ENCODE results near the gene NUCB2. TPM values are rescaled to one million over a fixed set of nuclear protein-coding genes. Genes with fewer than 3 reads are reported as not detected.
"Not testable (repeated sequence)": the region's sequence is repeated elsewhere in the genome, so short reads cannot be mapped to it uniquely, and the experiment has no call there.

NUCB2 gene
- total and polyA plus RNA-seq, 9 donors: 37.9 to 74.1 (median 45.2) TPM

DNA sequence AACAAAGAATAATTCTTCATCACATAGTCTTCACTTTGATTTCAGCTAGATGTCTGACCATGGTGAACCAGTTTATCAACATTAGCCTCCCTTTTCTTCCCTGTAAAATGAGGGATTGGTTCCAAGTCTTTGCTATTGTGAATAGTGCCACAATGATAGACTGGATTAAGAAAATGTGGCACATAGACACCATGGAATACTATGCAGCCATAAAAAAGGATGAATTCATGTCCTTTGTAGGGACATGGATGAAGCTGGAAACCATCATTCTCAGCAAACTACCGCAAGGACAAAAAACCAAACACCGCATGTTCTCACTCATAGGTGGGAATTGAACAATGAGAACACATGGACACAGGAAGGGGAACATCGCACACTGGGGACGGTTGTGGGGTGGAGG lies 33.6 kb upstream of the NUCB2 start:
- H3K4me1 ChIP-seq (ENCODE audit: control insufficient read depth, insufficient read depth, low read length); DNase-seq; H3K4me3 ChIP-seq (ENCODE audit: low read length); H3K9me3 ChIP-seq (replicated peaks; ENCODE audit: control insufficient read depth, low read depth, low read length); H3K36me3 ChIP-seq (ENCODE audit: control insufficient read depth, insufficient read depth, low read length); H3K27ac ChIP-seq (ENCODE audit: low read length); H3K27me3 ChIP-seq (ENCODE audit: control insufficient read depth, insufficient read depth, low read length): not testable (repeated sequence)
- no CpG with 5 or more reads among the region's 4 CpGs for WGBS (ENCODE audit: insufficient coverage)

DNA sequence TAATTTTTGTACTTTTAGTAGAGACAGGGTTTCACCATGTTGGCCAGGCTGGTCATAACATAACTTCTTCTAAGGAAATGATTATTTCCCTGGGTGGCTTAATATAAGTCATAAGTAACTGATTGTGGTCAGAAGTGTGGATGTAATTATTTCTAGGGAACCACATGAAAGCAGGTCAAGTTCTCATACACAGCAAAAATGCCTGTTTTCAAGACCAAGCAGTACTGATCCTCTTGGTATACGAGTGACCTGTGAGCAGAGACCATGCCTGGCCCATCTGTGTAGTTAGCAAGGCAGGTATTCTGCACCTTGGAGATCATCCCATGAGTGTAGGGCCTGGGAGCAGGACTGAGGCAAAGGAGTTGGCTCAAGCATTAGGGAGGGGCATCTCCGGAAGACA lies 32.5 kb upstream of the NUCB2 start:
- Histone ChIP-seq H3K27ac (ENCODE audit: low read length) (no peak overlapping the region), H3K4me1 (ENCODE audit: control insufficient read depth, insufficient read depth, low read length) (no peaks in the 10 kb centered on the region), H3K4me3 (ENCODE audit: low read length) (no peak overlapping the region), H3K9me3 (replicated peaks; ENCODE audit: control insufficient read depth, low read depth, low read length) (no peaks in the 10 kb centered on the region), H3K27me3 (ENCODE audit: control insufficient read depth, insufficient read depth, low read length) (no peaks in the 10 kb centered on the region), H3K36me3 (ENCODE audit: control insufficient read depth, insufficient read depth, low read length) (no peaks in the 10 kb centered on the region)
- 50% methylated on average over 1 of the region's 2 CpGs for WGBS (ENCODE audit: insufficient coverage)
- no peak for DNase-seq

DNA sequence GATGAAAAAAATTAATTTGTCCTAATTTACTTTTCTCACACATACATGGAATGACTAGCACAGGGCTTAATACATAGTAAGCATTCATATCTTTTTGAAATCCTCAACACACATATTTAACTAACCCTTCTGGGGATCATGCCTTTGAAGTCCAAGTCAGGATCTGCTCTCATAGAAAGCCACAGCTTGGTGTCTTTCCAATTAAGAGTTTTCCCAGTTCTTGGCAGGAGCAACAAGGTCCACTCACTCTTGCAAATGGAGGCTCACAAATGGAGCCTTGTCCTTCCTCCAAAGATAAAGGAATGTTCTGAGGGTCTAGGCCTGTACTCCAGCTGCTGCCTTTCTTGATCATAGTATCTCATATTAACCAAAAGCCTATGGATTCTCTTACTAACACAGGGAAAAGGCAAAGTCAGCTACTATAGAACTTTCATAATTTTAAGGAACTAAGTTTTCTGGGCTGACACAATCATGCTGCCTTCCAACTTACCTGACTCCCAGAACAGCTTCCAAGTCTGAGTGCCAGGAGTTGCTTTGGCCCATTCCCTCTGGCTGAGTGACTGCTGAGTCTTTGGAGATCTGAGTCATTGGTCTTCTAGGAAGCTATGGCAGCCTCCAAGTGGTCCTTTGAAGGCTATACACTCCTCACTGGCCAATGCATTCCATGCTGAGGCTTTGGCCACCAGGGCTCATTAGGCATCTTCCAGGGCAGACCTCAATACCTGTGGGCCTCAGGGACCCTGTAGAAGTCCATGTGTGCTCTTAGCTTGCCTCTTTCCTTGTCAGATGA lies 25.8 kb upstream of the NUCB2 start:
- H3K9me3 ChIP-seq (replicated peaks; ENCODE audit: control insufficient read depth, low read depth, low read length): no peaks in the 10 kb centered on the region
- H3K4me3 ChIP-seq (ENCODE audit: low read length): no peak overlapping the region
- no peak for DNase-seq
- no peaks in the 10 kb centered on the region for H3K4me1 ChIP-seq (ENCODE audit: control insufficient read depth, insufficient read depth, low read length)
- no peaks in the 10 kb centered on the region for H3K27me3 ChIP-seq (ENCODE audit: control insufficient read depth, insufficient read depth, low read length)
- H3K36me3 ChIP-seq (ENCODE audit: control insufficient read depth, insufficient read depth, low read length): no peaks in the 10 kb centered on the region
- H3K27ac ChIP-seq (ENCODE audit: low read length): no peak overlapping the region

DNA sequence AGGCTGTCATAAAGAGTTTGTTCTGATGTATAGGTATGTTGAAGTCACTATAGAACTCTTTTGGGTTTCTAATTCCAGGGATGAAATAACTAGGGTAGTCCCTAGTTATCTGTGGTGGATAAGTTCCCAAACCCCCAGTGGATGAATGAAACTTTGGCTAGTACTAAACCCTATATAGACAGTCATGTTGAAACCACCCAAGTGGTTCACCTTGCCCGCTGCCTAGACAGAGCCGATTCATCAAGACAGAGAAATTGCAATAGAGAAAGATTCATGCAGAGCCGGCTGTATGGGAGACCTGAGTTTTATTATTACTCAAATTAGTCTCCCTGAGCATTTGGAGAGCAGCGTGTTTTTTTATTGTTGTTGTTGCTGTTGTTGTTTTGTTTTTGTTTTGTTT lies 23.8 kb upstream of the NUCB2 start:
- no peak for DNase-seq
- no peak overlapping the region for H3K27ac ChIP-seq (ENCODE audit: low read length)
- WGBS (ENCODE audit: insufficient coverage): no CpG with 5 or more reads among the region's 4 CpGs
- H3K27me3 ChIP-seq (ENCODE audit: control insufficient read depth, insufficient read depth, low read length): no peaks in the 10 kb centered on the region
- no peaks in the 10 kb centered on the region for H3K9me3 ChIP-seq (replicated peaks; ENCODE audit: control insufficient read depth, low read depth, low read length)
- H3K4me3 ChIP-seq (ENCODE audit: low read length): no peak overlapping the region
- no peaks in the 10 kb centered on the region for H3K36me3 ChIP-seq (ENCODE audit: control insufficient read depth, insufficient read depth, low read length)
- H3K4me1 ChIP-seq (ENCODE audit: control insufficient read depth, insufficient read depth, low read length): no peaks in the 10 kb centered on the region

DNA sequence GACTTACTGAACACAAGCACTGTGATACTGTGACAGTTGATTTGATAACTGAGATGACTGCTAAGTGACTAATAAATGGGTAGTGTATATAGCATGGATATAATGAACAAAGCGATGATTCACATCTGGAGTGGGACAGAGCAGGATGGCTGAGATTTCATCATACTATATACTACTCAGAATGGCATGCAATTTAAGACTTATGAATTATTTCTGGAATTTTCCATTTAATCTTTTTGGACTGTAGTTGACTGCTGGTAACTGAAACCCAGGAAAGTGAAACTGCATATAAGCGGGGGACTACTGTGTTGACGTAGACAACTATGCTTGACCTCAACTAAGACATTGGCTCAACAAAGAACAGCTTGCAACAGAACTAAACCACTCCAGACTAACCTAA lies 20.0 kb upstream of the NUCB2 start:
- Histone ChIP-seq H3K36me3 (ENCODE audit: control insufficient read depth, insufficient read depth, low read length) (no peaks in the 10 kb centered on the region), H3K4me3 (ENCODE audit: low read length) (no peak overlapping the region), H3K27me3 (ENCODE audit: control insufficient read depth, insufficient read depth, low read length) (no peaks in the 10 kb centered on the region), H3K9me3 (replicated peaks; ENCODE audit: control insufficient read depth, low read depth, low read length) (no peaks in the 10 kb centered on the region), H3K4me1 (ENCODE audit: control insufficient read depth, insufficient read depth, low read length) (no peaks in the 10 kb centered on the region), H3K27ac (ENCODE audit: low read length) (no peak overlapping the region)
- WGBS (ENCODE audit: insufficient coverage): no CpG with 5 or more reads among the region's 3 CpGs
- DNase-seq: peak; percentile 27

DNA sequence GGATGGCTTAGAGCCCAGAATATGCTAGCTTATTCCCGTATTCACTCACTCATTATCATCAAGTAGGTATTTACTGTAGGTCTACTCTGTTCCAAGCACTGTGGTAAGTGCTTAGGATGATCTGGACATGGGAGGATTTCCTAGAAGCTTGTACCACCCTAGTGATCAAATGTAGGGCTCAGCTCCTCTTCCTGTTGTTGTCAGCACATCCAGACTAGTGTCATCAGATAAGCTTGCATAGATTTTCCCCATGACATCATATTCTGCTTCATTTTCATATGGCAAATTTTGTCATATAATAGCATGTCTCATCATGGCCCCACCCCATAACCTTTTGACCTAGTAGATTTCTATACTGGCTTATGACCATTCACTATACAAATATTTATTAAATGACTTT lies 19.3 kb upstream of the NUCB2 start:
- no CpG with 5 or more reads among the region's 1 CpG for WGBS (ENCODE audit: insufficient coverage)
- Histone ChIP-seq H3K9me3 (replicated peaks; ENCODE audit: control insufficient read depth, low read depth, low read length) (no peaks in the 10 kb centered on the region), H3K27ac (ENCODE audit: low read length) (no peak overlapping the region), H3K4me3 (ENCODE audit: low read length) (no peak overlapping the region), H3K27me3 (ENCODE audit: control insufficient read depth, insufficient read depth, low read length) (no peaks in the 10 kb centered on the region), H3K36me3 (ENCODE audit: control insufficient read depth, insufficient read depth, low read length) (no peaks in the 10 kb centered on the region), H3K4me1 (ENCODE audit: control insufficient read depth, insufficient read depth, low read length) (no peaks in the 10 kb centered on the region)
- no peak for DNase-seq

DNA sequence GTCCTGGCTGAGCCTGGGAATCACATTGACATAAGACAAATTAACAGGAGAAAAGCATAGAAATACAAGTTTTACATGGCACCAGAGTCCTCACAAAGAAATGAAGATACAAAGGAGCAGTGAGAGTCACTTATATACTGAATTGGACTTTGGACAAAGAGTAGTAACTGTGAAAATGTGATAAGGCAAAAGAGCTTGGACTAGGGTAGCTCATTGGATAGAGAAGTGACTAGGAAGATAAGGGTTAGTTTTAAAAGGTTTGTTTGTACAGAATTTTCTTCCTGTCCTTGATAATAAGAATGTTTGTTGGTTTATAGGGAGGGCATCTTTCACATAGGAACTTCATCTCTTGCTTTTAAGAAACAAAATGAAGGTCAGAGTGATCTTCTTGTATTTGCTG lies 17.9 kb upstream of the NUCB2 start:
- Histone ChIP-seq H3K27ac (ENCODE audit: low read length) (no peak overlapping the region), H3K36me3 (ENCODE audit: control insufficient read depth, insufficient read depth, low read length) (no peaks in the 10 kb centered on the region), H3K9me3 (replicated peaks; ENCODE audit: control insufficient read depth, low read depth, low read length) (no peaks in the 10 kb centered on the region), H3K4me3 (ENCODE audit: low read length) (no peak overlapping the region), H3K27me3 (ENCODE audit: control insufficient read depth, insufficient read depth, low read length) (no peaks in the 10 kb centered on the region), H3K4me1 (ENCODE audit: control insufficient read depth, insufficient read depth, low read length) (no peaks in the 10 kb centered on the region)
- no peak for DNase-seq

DNA sequence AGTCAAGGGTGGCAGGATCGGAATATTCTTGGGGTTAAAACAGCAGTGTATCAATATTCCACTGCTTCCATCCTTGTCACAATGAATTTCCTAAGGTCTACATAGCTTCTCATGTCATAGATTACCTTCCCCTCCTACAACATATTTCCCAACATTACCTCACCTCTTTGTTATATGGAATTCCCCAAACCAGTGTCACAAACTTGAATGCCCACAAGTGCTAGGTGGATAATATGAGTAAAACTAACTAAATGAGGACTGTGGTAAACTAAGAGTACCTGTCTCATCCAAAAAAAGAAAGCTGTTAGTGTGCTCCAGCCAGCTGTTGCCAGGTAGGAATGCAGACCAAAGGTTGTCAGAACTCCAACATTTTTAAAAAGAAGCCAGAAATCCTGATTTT lies 17.0 kb upstream of the NUCB2 start:
- Histone ChIP-seq H3K4me1 (ENCODE audit: control insufficient read depth, insufficient read depth, low read length) (no peaks in the 10 kb centered on the region), H3K27ac (ENCODE audit: low read length) (no peak overlapping the region), H3K36me3 (ENCODE audit: control insufficient read depth, insufficient read depth, low read length) (no peaks in the 10 kb centered on the region), H3K4me3 (ENCODE audit: low read length) (no peak overlapping the region), H3K27me3 (ENCODE audit: control insufficient read depth, insufficient read depth, low read length) (no peaks in the 10 kb centered on the region), H3K9me3 (replicated peaks; ENCODE audit: control insufficient read depth, low read depth, low read length) (no peaks in the 10 kb centered on the region)
- DNase-seq: no peak
- 100% methylated on average over 1 of the region's 1 CpG for WGBS (ENCODE audit: insufficient coverage)

DNA sequence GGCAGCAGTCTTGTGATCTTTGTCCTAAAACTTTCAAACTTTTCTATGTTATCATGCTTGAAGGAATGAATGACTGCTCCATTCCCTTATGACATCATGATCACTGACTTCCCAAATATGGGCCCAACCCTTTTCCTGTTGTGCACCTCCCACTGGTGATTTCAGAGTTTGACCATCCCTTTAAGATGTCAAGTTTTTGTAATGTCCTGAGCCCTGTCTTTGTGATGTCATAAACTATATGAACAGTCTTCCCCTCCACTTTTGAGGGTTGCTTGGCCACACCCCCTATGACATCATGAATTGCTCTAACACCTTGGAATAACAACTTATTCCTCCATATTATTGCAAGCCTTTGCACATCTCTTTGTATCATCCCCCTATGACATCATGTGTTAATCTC lies 16.5 kb upstream of the NUCB2 start:
- Histone ChIP-seq H3K9me3 (replicated peaks; ENCODE audit: control insufficient read depth, low read depth, low read length) (no peaks in the 10 kb centered on the region), H3K36me3 (ENCODE audit: control insufficient read depth, insufficient read depth, low read length) (no peaks in the 10 kb centered on the region), H3K27ac (ENCODE audit: low read length) (no peak overlapping the region), H3K4me1 (ENCODE audit: control insufficient read depth, insufficient read depth, low read length) (no peaks in the 10 kb centered on the region), H3K4me3 (ENCODE audit: low read length) (no peak overlapping the region), H3K27me3 (ENCODE audit: control insufficient read depth, insufficient read depth, low read length) (no peaks in the 10 kb centered on the region)
- no peak for DNase-seq

DNA sequence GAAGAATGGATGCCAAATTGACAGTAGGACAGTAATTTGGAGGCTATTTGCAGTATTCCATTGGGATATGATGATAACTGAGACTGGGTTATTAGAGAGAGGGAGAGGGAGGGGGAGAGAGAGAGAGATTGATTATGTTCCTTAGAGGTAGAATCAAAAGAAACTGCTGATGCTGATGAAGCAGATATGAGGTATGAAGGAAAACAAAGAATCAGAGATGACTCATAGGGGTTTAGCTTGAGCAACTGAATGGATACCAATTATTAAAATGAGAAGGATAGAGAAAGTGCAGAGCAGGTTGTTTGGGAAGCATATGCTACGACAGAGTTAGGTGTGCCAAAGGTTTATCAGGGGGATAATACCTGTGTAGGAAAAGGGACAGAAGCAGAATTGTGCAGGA lies 12.8 kb upstream of the NUCB2 start:
- no peak overlapping the region for H3K27ac ChIP-seq (ENCODE audit: low read length)
- no peak for DNase-seq
- no peaks in the 10 kb centered on the region for H3K9me3 ChIP-seq (replicated peaks; ENCODE audit: control insufficient read depth, low read depth, low read length)
- H3K27me3 ChIP-seq (ENCODE audit: control insufficient read depth, insufficient read depth, low read length): no peaks in the 10 kb centered on the region
- 67% methylated on average over 1 of the region's 1 CpG for WGBS (ENCODE audit: insufficient coverage)
- no peak overlapping the region for H3K4me3 ChIP-seq (ENCODE audit: low read length)
- H3K36me3 ChIP-seq (ENCODE audit: control insufficient read depth, insufficient read depth, low read length): no peaks in the 10 kb centered on the region
- no peaks in the 10 kb centered on the region for H3K4me1 ChIP-seq (ENCODE audit: control insufficient read depth, insufficient read depth, low read length)

DNA sequence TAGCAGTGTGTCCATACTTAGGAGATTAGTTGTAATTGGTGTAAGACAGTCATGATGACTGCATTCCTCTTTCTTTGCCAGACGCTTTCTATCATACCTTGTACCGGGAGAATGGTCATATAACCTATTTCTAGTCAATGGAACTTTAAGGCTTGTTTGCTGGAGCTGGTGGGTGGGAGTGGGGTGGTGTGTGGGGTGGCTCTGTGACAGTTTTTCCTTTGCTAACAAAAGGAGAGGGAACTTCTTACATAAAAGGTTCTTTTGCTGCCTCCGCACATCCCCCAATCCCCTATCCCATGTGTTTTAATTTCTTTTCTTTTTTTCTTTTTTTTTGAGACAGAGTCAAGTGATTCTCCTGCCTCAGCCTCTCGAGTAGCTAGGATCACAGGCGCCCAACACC lies 9.8 kb upstream of the NUCB2 start:
- Histone ChIP-seq H3K36me3 (ENCODE audit: control insufficient read depth, insufficient read depth, low read length) (no peaks in the 10 kb centered on the region), H3K9me3 (replicated peaks; ENCODE audit: control insufficient read depth, low read depth, low read length) (no peaks in the 10 kb centered on the region), H3K4me3 (ENCODE audit: low read length) (no peak overlapping the region), H3K4me1 (ENCODE audit: control insufficient read depth, insufficient read depth, low read length) (no peaks in the 10 kb centered on the region), H3K27ac (ENCODE audit: low read length) (no peak overlapping the region), H3K27me3 (ENCODE audit: control insufficient read depth, insufficient read depth, low read length) (no peaks in the 10 kb centered on the region)
- 83% methylated on average over 1 of the region's 5 CpGs for WGBS (ENCODE audit: insufficient coverage)
- DNase-seq: no peak

Data from muscle of leg (tissue), 11 donors.